Small intestine (tissue), 7 donors: ENCODE measurements around the gene LGMN. TPM values are rescaled to one million over a fixed set of nuclear protein-coding genes. Genes with fewer than 3 reads are reported as not detected.

Source experiments
- DNase-seq, 2 donors: peaks; one replicate each; pipeline versions ENCODE4 v3.0.0 to v3.0.0-alpha.2; 2013
- FAIRE-seq: peaks from 2 replicates; lab custom pipeline; 2012; peaks lifted over from hg19 to GRCh38; lab: Jason Lieb, UNC
- H3K27ac ChIP-seq, 3 donors: one replicate each; pipeline ENCODE4 v1.5.1; 2013; ENCODE audit warnings: low read length in 2 of 3, mild to moderate bottlenecking in 2 of 3, control low read depth in 1 of 3, inconsistent platforms in 1 of 3, low read depth in 1 of 3, moderate library complexity in 1 of 3
- H3K27me3 ChIP-seq, 3 donors: one replicate each; pipeline ENCODE4 v1.6.1; 2013; ENCODE audit warnings: low read length in 3 of 3, inconsistent platforms in 1 of 3; ENCODE audit not compliant: control insufficient read depth in 3 of 3, insufficient read depth in 3 of 3
- H3K36me3 ChIP-seq, 3 donors: one replicate each; pipeline ENCODE4 v1.6.1; 2013; ENCODE audit warnings: low read length in 3 of 3, inconsistent platforms in 1 of 3, low read depth in 1 of 3, mild to moderate bottlenecking in 1 of 3, moderate library complexity in 1 of 3; ENCODE audit not compliant: control insufficient read depth in 3 of 3, insufficient read depth in 2 of 3
- H3K4me1 ChIP-seq, 3 donors: one replicate each; pipeline ENCODE4 v1.6.1; 2013; ENCODE audit warnings: low read length in 2 of 3, inconsistent platforms in 1 of 3, low read depth in 1 of 3, mild to moderate bottlenecking in 1 of 3, moderate library complexity in 1 of 3; ENCODE audit not compliant: control insufficient read depth in 3 of 3, insufficient read depth in 2 of 3
- H3K4me3 ChIP-seq, 3 donors: one replicate each; pipeline ENCODE4 v1.5.1; 2013; ENCODE audit warnings: low read length in 3 of 3, control low read depth in 1 of 3, inconsistent platforms in 1 of 3, low read depth in 1 of 3, mild to moderate bottlenecking in 1 of 3, moderate library complexity in 1 of 3
- H3K9me3 ChIP-seq, 2 donors: one replicate each; pipeline ENCODE4 v1.6.1; 2013; ENCODE audit warnings: low read depth in 1 of 2, low read length in 1 of 2; ENCODE audit not compliant: control insufficient read depth in 2 of 2, insufficient read depth in 1 of 2
- WGBS, 3 donors: extraction: QIAGEN DNeasy Blood & Tissue Kit; methylation state at CpG; one replicate each; pipeline ENCODE4 v1.1.7; 2013; 5-methylcytosine and 5-hydroxymethylcytosine counted together
- polyA plus RNA-seq, 4 donors: library from polyadenylated mRNA; stranded (reverse) in 3 of 4; unstranded in 1 of 4; fragments of 200-250 nt in 3 of 4; fragments of 120-200 nt in 1 of 4; gene quantifications; one replicate each; pipeline versions ENCODE4 v1.2.1 to v1.2.3, GENCODE V29; 2013
- donor health status: healthy with polysubstance abuse.
- donor health status: control.
- donor health status: control.
- donor health status: Bipolar disorder and iron deficiency.
- donor health status: healthy.

Gene LGMN
- polyA plus RNA-seq, 4 donors: 57.8 to 386 (median 62.3) TPM

DNA sequence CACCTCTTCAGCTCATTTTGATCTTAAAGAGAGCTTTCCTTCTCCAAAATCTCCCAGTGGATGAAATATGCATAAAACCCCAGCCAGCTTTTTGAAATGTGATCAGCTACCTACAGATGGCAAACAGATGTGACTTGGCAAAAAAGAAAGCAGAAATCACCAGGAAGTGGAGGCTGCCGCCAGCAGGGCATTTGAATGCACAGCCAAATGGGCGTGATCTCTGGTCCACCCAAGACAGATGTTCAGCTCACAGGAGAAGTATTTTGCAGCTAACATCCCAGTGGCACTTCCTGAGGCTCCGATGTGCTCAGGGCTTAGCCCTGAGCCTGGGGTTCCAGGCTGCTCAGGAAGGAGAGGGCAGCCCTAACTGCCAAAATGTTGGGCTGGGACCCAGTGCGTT, 78.3 kb downstream of the LGMN start:
- Histone ChIP-seq H3K36me3 (peaks cover 3 to 41% (median 18%) of the 10 kb centered on the region in 3 donors), H3K4me1 (no peaks in the 10 kb centered on the region), H3K27ac (no peak overlapping the region), H3K4me3 (no peak overlapping the region), H3K9me3 (no peaks in the 10 kb centered on the region), H3K27me3 (no peaks in the 10 kb centered on the region)
- DNase-seq (peak in 1 of 2 donors; percentile 25), FAIRE-seq (no peak)
- WGBS, 3 donors: 57 to 75% (median 73%) methylated on average over 4 of the region's 4 CpGs

DNA sequence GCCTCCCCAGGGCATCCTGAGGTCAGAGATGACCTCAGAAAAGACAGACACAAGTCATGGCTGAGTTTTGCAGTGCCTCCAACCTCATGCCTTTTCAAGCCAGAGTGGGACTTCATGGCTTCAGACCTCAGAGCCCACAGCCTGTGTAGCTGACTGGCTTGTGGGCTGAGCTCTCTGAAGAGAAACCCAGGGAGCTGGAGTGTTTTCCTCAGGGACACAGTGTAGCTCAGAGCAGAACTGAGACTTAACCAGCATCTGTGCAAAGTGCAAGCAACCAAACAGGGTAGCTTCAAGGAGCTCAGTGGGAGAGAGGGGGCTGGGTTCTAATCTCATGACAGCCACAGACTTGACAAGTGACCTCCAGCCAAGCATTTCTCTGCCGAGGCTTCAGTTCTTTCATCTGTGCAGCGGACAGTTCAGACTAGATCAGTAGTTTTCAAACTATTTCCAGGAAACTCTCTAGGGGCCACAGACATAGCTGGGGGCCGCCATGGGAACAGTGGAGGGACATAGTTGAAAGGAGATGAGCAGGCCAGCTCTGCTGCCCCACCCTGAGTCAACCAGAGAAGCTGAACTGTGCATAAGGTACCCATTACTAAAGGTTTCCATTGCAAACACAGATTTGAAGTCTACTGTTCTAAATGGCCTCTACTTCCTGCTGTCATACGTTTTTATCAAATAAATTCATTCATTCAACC, 80.0 kb downstream of the LGMN start:
- Histone ChIP-seq H3K27me3 (no peaks in the 10 kb centered on the region), H3K4me3 (no peak overlapping the region), H3K27ac (no peak overlapping the region), H3K36me3 (peaks cover 3 to 44% (median 18%) of the 10 kb centered on the region in 3 donors), H3K9me3 (no peaks in the 10 kb centered on the region), H3K4me1 (no peaks in the 10 kb centered on the region)
- DNase-seq (no peak), FAIRE-seq (no peak)
- 70 to 83% (median 78%) methylated on average over 4 of the region's 4 CpGs for WGBS, 3 donors

GRCh38 chr14:92666251-92666650, 82.2 kb downstream of the LGMN start:
- H3K4me1 ChIP-seq: no peaks in the 10 kb centered on the region
- FAIRE-seq (no peak), DNase-seq (no peak)
- no peaks in the 10 kb centered on the region for H3K27me3 ChIP-seq
- no peak overlapping the region for H3K27ac ChIP-seq
- no peak overlapping the region for H3K4me3 ChIP-seq
- 95 to 96% (median 95%) methylated on average over 9 of the region's 9 CpGs for WGBS, 3 donors
- no peaks in the 10 kb centered on the region for H3K9me3 ChIP-seq
- H3K36me3 ChIP-seq: peaks cover 0 to 50% (median 13%) of the 10 kb centered on the region in 3 donors

DNA sequence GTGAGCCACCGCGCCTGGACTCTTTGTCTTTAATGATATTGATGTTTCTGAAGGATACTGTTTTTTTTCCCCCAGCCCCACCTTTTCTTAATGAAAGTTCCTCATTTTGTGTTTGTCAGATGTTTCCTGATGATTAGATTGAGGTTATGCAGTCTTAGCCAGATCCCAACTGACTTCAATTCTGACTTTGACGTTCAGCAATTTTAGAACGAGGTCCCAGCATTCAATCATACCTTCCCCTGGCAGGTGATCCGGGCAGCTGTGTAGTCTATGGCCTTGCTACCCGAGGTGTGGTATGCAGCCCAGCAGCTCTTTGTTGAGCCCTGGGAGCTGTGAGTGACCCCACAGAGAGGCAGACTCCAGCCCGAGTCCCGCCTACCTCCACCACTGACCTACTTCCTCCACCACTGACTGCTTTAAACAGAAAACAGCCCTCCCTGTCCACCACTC, 82.7 kb downstream of the LGMN start:
- Histone ChIP-seq H3K27ac (peak overlapping the region in 1 of 3 donors; percentile 2), H3K36me3 (peaks cover 0 to 52% (median 13%) of the 10 kb centered on the region in 3 donors), H3K27me3 (no peaks in the 10 kb centered on the region), H3K4me1 (no peaks in the 10 kb centered on the region), H3K4me3 (no peak overlapping the region), H3K9me3 (no peaks in the 10 kb centered on the region)
- WGBS, 3 donors: 59 to 82% (median 78%) methylated on average over 8 of the region's 8 CpGs
- DNase-seq: no peak
- FAIRE-seq: no peak

DNA sequence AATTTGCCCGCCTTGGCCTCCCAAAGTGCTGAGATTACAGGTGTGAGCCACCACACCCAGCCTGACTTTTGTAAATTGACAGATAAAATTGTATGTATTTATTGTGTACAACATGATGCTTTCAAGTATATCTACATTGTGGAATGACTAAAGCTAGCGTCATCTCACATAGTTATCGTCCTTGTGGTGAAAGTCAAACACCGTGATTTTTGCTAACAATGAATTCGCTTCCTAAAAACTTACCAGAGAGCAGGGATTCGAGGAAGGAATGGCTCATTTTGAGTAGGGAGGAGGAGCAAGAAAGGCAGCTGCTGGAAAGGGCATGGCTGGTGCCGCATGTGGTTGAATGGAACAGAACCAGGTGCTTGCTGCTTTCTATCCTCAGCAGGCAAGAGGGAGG, 85.4 kb downstream of the LGMN start:
- H3K36me3 ChIP-seq: peaks cover 0 to 60% (median 15%) of the 10 kb centered on the region in 3 donors
- H3K27ac ChIP-seq: no peak overlapping the region
- H3K4me3 ChIP-seq: no peak overlapping the region
- 93 to 95% (median 93%) methylated on average over 7 of the region's 7 CpGs for WGBS, 3 donors
- H3K4me1 ChIP-seq: no peaks in the 10 kb centered on the region
- FAIRE-seq (no peak), DNase-seq (no peak)
- no peaks in the 10 kb centered on the region for H3K27me3 ChIP-seq
- no peaks in the 10 kb centered on the region for H3K9me3 ChIP-seq

GRCh38 chr14:92660571-92660970, 87.9 kb downstream of the LGMN start:
- H3K36me3 ChIP-seq: peaks cover 0 to 67% (median 8%) of the 10 kb centered on the region in 3 donors
- WGBS, 3 donors: 79 to 86% (median 84%) methylated on average over 3 of the region's 3 CpGs

DNA sequence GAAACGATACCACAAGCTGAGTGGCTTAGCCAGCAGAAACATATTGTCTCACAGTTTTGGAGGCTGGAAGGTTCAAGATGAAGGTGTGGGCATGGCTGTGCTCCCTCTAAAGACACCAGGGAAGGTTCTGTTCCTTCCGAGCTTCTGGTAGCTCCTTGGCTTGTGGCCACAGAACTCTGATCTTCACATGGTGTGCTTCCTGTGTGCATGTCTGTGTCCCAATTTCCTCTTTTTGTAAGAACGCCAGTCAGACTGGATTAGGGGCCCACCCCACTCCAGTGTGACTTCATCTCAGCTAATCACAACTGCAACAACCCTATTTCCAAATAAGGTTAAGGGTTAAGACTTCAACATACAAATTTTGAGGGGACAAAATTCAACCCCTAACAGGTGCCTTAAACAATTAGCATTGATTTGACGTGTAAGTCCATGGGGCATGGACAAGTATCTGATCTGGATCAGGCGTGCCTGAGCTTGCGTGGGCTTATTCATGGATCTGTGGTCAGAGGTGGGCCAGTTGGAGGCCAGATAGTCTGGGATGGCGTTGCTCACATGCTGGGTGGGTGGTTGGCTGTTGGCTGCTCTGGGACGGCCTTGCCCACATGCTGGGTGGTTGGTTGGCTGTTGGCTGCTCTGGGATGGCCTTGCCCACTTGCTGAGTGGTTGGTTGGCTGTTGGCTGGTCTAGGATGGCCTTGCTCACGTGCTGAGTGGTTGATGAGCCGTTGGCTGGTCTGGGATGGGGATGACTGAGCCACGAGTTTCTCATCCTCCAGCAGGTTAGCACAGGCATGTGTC, 88.5 kb downstream of the LGMN start:
- no peak for FAIRE-seq
- no peaks in the 10 kb centered on the region for H3K9me3 ChIP-seq
- no peak overlapping the region for H3K4me3 ChIP-seq
- peak overlapping the region in 1 of 3 donors; percentile 78 for H3K27ac ChIP-seq
- H3K4me1 ChIP-seq: no peaks in the 10 kb centered on the region
- 69 to 90% (median 78%) methylated on average over 10 to 11 of the region's 11 CpGs for WGBS, 3 donors
- DNase-seq: no peak
- H3K36me3 ChIP-seq: peaks cover 0 to 71% (median 8%) of the 10 kb centered on the region in 3 donors
- no peaks in the 10 kb centered on the region for H3K27me3 ChIP-seq

More at GRCh38 chr14:92660571-92660970, 87.9 kb downstream of the LGMN start:
- Histone ChIP-seq H3K4me1 (no peaks in the 10 kb centered on the region), H3K27ac (peak overlapping the region in 1 of 3 donors; percentile 78), H3K4me3 (no peak overlapping the region), H3K27me3 (no peaks in the 10 kb centered on the region), H3K9me3 (no peaks in the 10 kb centered on the region)
- DNase-seq (no peak), FAIRE-seq (no peak)

- Histone ChIP-seq H3K27ac (peak overlapping the region in 1 of 3 donors; percentile 14), H3K4me1 (no peaks in the 10 kb centered on the region), H3K4me3 (no peak overlapping the region), H3K36me3 (peaks cover 0 to 71% (median 8%) of the 10 kb centered on the region in 3 donors), H3K9me3 (no peaks in the 10 kb centered on the region), H3K27me3 (no peaks in the 10 kb centered on the region)
- FAIRE-seq: no peak
- DNase-seq: no peak
Measured at GRCh38 chr14:92658684-92659083, 89.7 kb downstream of the LGMN start.
